Brain microvascular endothelial cell (primary cell): ENCODE measurements around the gene TACC3.

ENCODE experiments used
- DNase-seq: peaks from one replicate; pipeline ENCODE4 v3.0.0-alpha.2; 2020
- H3K27ac ChIP-seq: fragments of 250-450 bp; sonication (Bioruptor Pico); 2 replicates; pipeline ENCODE4 v1.5.1; 2020; ENCODE audit warnings: mild to moderate bottlenecking, moderate library complexity
- H3K27me3 ChIP-seq: fragments of 250-450 bp; sonication (Bioruptor Pico); replicated peaks from 2 replicates; pipeline ENCODE4 v1.5.1; 2020; ENCODE audit warnings: mild to moderate bottlenecking
- H3K36me3 ChIP-seq: fragments of 250-450 bp; sonication (Bioruptor Pico); replicated peaks from 2 replicates; pipeline ENCODE4 v1.5.1; 2020; ENCODE audit warnings: mild to moderate bottlenecking
- H3K4me3 ChIP-seq: 2 replicates; pipeline ENCODE4 v1.5.1; 2011; ENCODE audit warnings: low read depth, mild to moderate bottlenecking, control low read depth, low read length, moderate library complexity
- CTCF ChIP-seq: IDR thresholded peaks from 2 replicates; pipeline ENCODE4 v1.5.1; 2011; ENCODE audit warnings: low read depth, mild to moderate bottlenecking, moderate library complexity, low read length, control low read depth, inconsistent platforms; ENCODE audit errors: missing control alignments
- in situ Hi-C: cut with HindIII; loops from 2 replicates; pipeline ENCODE4 v1.10.0; 2017; ENCODE audit warnings: low sequenced_read_pairs, low pct_ligation_motif_present

The TACC3 gene

GRCh38 chr4:1731180-1731579 is 9.9 kb downstream of the TACC3 start:
- peaks cover 28% of the 10 kb centered on the region for H3K36me3 ChIP-seq
- TF ChIP-seq CTCF, result no peak
- in situ Hi-C loops, result no loop called here
- no peak for DNase-seq
- no peak overlapping the region for H3K4me3 ChIP-seq
- no peaks in the 10 kb centered on the region for H3K27me3 ChIP-seq
- H3K27ac ChIP-seq, result no peak overlapping the region

- no peak overlapping the region for H3K4me3 ChIP-seq
- TF ChIP-seq CTCF, result no peak
- in situ Hi-C loops, result no loop called here
- H3K36me3 ChIP-seq, result peaks cover 40% of the 10 kb centered on the region
- DNase-seq, result no peak
- no peaks in the 10 kb centered on the region for H3K27me3 ChIP-seq
- no peak overlapping the region for H3K27ac ChIP-seq
Measured at GRCh38 chr4:1732911-1733310, 11.6 kb downstream of the TACC3 start.

- in situ Hi-C loops, result no loop called here
- H3K27ac ChIP-seq, result no peak overlapping the region
- peaks cover 50% of the 10 kb centered on the region for H3K36me3 ChIP-seq
- no peak for TF ChIP-seq CTCF
- no peaks in the 10 kb centered on the region for H3K27me3 ChIP-seq
- no peak for DNase-seq
- H3K4me3 ChIP-seq, result no peak overlapping the region
Measured at GRCh38 chr4:1735215-1735614, 13.9 kb downstream of the TACC3 start.

- H3K36me3 ChIP-seq, result peaks cover 55% of the 10 kb centered on the region
- in situ Hi-C loops, result no loop called here
- no peak overlapping the region for H3K4me3 ChIP-seq
- TF ChIP-seq CTCF, result no peak
- no peak overlapping the region for H3K27ac ChIP-seq
- no peak for DNase-seq
- H3K27me3 ChIP-seq, result no peaks in the 10 kb centered on the region
Measured at GRCh38 chr4:1736812-1737211, 15.5 kb downstream of the TACC3 start.

- no peak for DNase-seq
- TF ChIP-seq CTCF, result no peak
- no peaks in the 10 kb centered on the region for H3K27me3 ChIP-seq
- no peak overlapping the region for H3K4me3 ChIP-seq
- in situ Hi-C loops, result no loop called here
- H3K27ac ChIP-seq, result no peak overlapping the region
- H3K36me3 ChIP-seq, result peaks cover 57% of the 10 kb centered on the region
Measured at GRCh38 chr4:1737666-1738065, 16.3 kb downstream of the TACC3 start.

GRCh38 chr4:1738410-1738809 is 17.1 kb downstream of the TACC3 start:
- Histone ChIP-seq H3K27me3 (no peaks in the 10 kb centered on the region), H3K36me3 (peaks cover 54% of the 10 kb centered on the region), H3K4me3 (no peak overlapping the region), H3K27ac (no peak overlapping the region)
- TF ChIP-seq CTCF, result no peak
- in situ Hi-C loops, result no loop called here
- DNase-seq, result no peak
